NK-92 treated with Interleukin-12 subunit alpha and Interleukin-12 subunit beta, amount 100 ng/mL, for 24 hours (cell line): ENCODE measurements around the gene TBX1.
A peak's percentile ranks its signal among the peaks of the same experiment; 100 is the strongest.
"Not testable (repeated sequence)": the region's sequence is repeated elsewhere in the genome, so short reads cannot be mapped to it uniquely, and the experiment has no call there.

ENCODE experiments used
- DNase-seq: peaks from one replicate; lab custom pipeline; 2025; lab: John Stamatoyannopoulos, UW

The TBX1 gene

GRCh38 chr22:19723232-19723982 lies 37.2 kb upstream of the TBX1 start, which contains the start of gene GP1BB:
TSS of gene GP1BB (plus strand) at chr22:19723539. CDS start at chr22:19723570, 31 bp downstream.
- DNase-seq = no peak

- no peak for DNase-seq
These were observed 36.4 kb upstream of the TBX1 start for GRCh38 chr22:19723983-19724827.

GRCh38 chr22:19724927-19725661 lies 35.5 kb upstream of the TBX1 start:
- no peak for DNase-seq

DNA sequence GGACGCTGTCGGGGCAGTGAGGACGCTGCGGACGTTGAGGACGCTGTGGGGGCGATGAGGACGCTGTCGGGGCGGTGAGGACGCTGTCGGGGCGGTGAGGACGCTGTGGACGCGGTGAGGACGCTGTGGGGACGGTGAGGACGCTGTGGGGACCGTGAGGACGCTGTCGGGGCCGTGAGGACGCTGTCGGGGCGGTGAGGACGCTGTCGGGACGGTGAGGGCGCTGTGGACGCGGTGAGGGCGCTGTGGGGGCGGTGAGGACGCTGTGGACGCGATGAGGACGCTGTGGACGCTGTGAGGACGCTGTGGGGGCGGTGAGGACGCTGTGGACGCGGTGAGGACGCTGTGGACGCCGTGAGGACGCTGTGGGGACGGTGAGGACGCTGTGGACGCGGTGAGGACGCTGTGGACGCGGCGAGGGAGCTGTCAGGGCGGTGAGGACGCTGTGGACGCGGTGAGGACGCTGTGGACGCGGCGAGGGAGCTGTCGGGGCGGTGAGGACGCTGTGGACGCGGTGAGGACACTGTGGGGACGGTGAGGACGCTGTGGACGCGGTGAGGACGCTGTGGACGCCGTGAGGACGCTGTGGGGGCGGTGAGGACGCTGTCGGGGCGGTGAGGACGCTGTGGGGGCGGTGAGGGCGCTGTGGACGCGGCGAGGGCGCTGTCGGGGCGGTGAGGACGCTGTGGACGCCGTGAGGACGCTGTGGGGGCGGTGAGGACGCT lies 34.4 kb upstream of the TBX1 start:
- not testable (repeated sequence) for DNase-seq

- no peak for DNase-seq
These were observed 33.0 kb upstream of the TBX1 start for GRCh38 chr22:19727310-19728150.

DNA sequence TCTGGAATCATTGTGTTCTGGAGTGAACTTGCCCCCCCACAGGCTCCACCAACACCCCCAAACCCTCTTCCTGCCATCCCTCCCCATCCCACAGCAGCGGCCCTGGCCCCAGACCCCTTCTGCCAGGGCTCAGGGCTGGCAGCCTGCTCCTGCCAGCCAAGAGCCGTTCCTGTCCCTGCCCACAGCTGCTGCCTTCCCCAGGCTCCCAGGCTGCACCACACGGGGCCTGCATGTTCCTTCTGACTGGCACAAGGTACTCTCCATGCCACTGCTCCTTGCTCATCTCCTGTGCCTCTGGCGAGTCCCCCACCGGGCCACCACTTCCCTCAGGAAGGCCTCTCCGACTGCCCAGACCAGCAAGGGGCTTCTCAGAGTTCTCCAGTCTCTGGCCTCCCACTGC lies 32.3 kb upstream of the TBX1 start:
- no peak for DNase-seq

- no peak for DNase-seq
These were observed 31.7 kb upstream of the TBX1 start for GRCh38 chr22:19728836-19729235.

GRCh38 chr22:19729507-19729906 lies 31.1 kb upstream of the TBX1 start:
- no peak for DNase-seq

DNA sequence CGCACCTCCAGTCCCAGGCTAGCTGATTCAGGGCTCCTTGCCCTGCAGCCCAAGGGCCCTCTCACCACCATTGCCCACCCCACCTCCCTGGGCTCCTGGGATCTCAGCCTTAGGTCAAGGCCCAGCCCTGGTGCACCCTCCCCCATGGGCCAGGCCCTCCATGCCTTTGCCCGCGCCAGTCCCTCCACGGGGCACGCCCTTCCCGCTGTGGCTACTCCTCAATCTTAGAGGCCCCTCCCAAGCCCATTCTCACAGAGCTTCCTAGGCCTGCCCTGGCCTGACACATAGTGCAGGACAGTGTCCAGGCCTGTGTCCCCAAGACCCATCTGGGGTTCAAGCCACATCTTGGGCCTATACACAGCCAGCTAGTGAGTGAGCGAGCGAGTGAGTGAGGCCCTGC lies 30.4 kb upstream of the TBX1 start:
- no peak for DNase-seq

DNA sequence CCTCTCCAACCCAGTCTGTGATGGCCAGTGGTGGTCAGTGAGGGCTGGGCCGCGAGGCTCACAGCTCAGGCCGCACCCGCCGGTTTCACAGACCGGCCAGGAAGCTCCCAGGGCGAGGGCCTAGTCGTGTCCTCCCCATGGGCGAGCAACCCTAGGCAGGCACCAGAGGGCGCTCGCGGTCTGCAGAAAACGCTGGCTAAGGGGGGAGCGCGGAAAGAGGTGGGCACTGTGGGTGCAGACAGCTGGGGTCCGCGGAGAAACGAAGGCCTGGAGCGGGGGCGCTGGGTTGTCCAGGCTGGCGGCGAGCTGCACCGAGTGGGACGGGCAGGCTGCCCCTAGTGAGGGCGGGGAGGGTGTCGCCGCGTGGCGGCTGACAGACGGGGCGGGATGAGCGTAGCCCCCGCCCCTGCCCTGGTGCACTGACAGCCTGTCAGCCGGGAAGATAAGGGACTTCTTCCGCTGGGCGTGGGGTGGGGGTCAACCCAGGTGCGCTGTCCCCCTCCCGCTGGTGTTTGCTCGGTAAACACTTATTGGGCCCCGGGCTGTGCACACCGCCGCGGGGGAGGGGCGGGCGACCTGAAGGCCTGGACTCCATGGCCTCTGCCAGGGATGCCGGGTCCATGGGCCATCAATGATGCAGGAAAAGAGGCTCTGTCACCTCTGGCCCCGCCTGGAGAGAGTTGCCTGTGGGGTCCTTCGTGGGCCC lies 29.8 kb upstream of the TBX1 start:
- peak; percentile 47 for DNase-seq

GRCh38 chr22:19731361-19732135 lies 29.0 kb upstream of the TBX1 start:
- no peak for DNase-seq

- DNase-seq = no peak
These were observed 28.0 kb upstream of the TBX1 start for GRCh38 chr22:19732403-19733113.

- no peak for DNase-seq
These were observed 26.8 kb upstream of the TBX1 start for GRCh38 chr22:19733755-19734154.

DNA sequence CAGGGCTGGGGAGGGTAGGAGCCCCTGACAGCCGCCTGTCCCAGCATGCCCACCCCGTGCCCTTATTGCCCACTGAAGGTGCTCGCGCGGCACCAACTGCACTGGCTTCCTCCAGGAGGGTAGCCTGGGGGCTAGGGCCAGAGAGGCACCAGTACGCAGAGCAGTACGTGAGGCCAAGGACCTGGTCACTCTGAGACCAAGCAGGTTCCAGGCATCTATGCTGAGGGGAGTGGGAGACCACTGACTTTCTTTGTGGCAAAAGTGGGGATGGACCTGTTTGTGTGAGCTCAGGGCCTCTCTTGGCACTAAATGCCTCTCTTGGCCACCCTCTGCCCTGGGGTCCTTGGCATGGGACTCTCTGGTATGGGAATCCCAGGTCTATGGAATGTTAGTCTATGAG lies 26.4 kb upstream of the TBX1 start:
- no peak for DNase-seq

DNA sequence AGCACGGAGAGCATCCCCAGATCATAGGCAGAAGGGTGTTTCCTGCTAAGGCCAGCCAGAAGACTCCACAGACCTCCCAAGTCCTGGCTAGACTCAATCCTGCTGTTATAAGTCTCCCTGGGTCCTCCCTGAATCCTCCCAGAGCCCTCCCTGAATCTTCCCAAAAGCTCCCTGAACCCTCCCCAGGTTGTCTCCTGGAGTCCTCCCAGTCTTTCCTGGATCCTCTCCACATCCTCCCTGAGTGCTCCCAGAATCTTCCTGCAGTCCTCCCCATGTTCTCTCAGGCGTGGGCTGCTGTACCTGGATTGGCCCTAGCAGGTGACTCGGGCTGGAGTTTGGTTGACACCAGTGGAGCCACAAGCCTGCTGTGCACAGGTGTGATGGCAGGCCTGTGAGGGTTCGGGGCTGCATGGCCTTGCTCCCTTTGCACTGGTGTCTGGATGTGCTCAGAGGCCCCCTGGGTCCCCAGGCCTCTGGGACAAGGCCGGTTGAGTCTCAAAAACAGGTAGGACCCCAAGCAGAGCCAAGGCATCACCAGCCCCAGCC lies 25.7 kb upstream of the TBX1 start:
- no peak for DNase-seq

GRCh38 chr22:19735665-19736510 lies 24.7 kb upstream of the TBX1 start:
- no peak for DNase-seq

GRCh38 chr22:19737846-19738663 lies 22.5 kb upstream of the TBX1 start:
- DNase-seq = no peak
